GM19372 (cell line): ENCODE measurements around the gene BLACAT1.
"Not testable (repeated sequence)": the region's sequence is repeated elsewhere in the genome, so short reads cannot be mapped to it uniquely, and the experiment has no call there.

Source experiments
- ATAC-seq: cut with Tn5 transposase; IDR thresholded peaks from one replicate; pipeline ENCODE4 v1.9.1; 2021; ENCODE audit warnings: mild to moderate bottlenecking, low read depth, moderate library complexity; ENCODE audit not compliant: unreplicated experiment

BLACAT1 gene

DNA sequence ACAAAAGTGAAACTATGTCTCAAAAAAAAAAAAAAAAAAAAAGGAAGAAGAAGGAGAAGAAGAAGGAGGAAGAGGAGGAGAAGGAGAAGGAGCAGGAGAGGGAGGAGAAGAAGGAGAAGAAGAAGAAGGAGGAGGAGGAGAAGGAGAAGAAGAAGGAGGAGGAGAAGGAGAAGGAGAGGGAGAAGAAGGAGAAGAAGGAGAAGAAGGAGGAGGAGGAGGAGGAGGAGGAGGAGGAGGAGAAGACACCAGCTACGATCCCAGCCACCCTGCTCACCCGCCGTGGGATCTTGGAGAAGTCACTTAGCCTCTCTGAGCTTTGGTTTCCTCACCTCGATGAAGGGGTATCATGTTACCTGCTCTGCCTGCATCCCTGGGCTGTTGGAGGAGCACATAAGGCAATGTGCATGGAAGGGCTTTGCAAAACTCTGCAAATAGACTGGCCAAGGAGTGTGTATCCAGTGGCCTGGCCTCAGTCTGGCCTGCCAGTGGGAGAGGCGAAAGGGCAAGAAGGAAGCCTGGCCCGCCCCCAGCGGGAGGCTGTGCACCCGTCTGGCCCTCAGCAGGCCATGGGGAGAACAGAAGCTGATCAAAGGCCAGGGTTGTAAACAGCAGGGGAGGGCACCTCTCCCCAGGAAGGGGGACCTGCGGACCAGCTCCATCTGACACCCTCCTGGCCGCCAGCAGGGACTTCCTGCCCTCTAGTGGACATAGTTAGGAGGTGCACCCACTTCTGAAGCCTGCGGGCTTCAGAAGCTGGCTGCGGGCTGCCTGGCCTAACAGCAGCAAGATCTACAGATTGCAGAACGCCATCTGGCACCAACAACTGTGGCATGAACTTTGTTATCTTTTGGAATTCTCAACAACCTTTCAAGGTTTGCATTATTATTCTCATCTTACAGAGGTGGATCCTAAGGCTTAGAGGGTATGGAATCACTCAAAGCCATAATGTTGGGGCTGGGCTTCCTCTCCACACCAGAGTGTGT, 29.4 kb upstream of the BLACAT1 start:
- ATAC-seq = no peak

DNA sequence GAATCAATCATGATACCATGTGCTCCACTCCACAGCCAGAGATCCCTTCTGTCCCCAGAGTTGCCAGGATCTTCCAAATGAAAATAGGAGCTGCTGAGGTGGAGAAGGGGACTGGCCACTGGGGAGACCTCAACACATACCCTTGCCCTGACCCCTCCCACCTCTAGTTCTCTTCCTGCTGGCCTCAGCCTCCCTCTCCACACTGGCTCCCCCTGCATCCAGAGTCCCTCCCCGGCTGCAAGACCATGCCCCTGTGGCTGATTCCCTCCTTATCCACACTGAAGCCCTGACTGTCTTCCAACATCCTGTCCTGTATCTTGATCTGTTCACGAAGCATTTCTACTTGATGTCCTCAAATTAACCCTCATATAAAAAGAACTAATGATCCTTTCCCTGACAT, 27.5 kb upstream of the BLACAT1 start:
- ATAC-seq = no peak

DNA sequence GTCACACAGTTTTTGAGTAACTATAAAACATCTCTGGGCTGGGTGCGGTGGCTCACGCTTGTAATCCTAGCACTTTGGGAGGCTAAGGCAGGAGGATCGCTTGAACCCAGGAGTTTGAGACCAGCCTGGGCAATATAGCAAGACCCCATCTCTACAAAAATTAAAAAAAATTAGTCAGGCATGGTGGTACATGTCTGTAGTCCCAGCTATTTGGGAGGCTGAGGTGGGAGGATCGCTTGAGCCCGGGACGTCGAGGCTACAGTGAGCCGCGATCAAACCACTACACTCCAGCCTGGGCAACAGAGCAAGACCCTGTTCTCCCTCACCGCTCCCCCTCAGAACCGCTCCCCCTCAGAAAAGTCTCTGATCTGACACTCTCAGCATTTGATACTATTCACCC, 26.7 kb upstream of the BLACAT1 start:
- not testable (repeated sequence) for ATAC-seq

DNA sequence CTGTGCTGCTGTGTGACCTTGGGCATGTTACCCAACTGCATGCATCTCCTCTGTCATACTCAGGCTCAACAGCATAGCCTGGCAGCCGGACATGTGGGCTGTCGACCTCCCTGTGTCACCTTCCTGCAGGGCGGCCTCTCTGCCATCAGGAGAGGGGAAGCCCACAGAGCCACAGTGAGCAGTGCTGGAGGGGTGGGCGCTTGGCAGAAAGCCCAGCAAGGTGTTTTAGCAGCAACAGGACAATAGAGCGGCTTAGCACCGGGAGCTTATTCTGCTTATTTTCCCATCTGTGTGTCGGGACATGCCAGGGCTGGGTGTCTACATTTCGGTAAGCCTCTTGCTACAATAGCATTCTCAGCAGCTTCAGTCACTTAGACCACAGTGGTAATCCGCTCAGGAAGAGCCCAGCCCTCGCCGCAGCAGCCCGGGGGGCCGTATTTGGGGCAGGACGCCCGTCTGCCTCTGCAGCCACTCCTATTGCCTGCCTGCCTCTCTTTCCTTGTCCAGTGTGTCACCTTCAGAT, 25.8 kb upstream of the BLACAT1 start:
- ATAC-seq = no peak

DNA sequence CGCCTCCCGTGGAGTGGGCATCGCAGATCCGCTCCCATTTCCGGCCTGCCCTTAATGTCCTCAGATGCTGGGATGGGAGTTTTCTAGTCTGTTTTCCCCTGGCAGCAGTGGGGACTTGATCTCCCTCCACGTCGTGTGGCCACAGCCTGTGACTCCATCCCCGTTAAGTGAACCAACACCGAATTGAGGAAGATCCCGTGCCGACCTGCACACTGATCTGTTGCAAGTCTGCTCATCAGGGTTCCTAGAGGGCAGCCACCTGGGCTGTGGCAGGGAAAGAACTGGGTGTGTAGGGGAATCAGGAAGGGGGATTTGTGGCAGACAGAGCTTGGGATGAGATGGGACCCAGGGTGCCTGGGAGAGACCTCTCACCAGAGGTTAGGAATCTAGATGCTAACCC, 25.4 kb upstream of the BLACAT1 start:
- no peak for ATAC-seq

DNA sequence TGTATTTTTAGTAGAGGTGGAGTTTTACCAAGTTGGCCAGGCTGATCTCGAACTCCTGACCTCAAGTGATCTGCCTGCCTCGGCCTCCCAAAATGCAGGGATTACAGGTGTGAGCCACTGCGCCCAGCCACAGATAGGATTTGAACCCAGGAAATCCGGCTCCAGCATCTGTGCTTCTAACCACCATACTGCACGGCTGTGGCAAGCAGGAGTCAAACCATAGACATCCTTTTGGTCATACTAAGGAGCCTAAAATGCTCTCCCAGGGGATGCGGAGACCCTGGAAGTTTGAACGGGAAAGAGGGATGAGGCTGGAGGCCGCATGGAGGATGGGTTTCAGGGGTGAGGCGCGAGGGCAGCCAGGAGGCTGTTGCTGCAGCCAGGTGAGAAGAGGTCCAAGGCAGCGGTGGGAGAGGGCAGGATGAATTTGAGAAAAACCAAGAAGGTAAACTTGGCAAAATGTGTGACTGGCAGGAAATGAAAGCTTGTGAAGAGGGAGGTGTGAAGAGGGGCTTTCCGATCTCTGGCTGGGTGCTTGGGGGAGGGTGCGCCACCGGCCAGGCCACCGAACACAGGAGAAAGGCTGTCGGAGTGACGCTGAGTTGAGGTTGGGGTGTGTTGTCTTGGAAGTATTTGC, 24.6 kb upstream of the BLACAT1 start:
- peak; percentile 58 for ATAC-seq

DNA sequence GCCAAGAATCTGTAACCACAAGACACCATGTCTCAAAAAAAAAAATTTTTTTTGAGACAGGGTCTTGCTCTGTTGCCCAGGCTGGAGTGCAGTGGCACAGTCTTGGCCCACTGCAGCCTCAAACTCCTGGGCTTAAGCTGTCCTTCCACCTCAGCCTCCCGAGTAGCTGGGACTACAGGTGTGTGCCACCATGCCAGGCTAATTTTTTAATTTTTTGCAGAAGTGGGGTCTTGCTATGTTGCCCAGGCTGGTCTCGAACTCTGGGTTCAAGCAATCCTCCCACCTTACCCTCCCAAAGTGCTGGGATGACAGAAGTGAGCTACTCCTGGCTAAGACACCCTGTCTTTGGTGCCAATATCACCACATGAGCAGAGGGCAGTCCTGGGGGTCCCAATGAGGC, 23.1 kb upstream of the BLACAT1 start:
- not testable (repeated sequence) for ATAC-seq

DNA sequence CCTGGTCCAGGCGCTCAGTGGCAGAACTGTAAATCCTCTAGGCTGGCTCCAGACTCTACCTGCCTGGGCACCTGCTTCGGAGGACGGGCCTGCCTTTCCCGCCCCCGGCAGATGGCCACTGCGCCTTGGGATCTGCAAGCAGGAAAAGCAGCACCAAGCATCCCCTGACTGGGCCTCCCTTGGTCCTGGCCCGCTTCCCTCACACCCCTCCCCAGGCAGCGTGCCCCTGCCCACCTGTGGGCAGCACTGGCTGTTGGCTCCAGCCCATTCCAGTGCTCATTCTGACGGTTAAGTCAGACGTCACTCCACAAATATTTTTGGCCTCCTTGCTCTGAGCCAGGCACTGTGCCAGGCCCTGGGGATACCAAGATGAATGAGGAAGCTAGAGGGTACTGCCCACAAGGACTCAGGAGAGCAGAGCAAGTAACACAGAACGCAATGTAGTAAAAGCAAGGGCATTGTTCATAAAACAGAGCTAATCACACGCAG, 22.0 kb upstream of the BLACAT1 start:
- no peak for ATAC-seq

DNA sequence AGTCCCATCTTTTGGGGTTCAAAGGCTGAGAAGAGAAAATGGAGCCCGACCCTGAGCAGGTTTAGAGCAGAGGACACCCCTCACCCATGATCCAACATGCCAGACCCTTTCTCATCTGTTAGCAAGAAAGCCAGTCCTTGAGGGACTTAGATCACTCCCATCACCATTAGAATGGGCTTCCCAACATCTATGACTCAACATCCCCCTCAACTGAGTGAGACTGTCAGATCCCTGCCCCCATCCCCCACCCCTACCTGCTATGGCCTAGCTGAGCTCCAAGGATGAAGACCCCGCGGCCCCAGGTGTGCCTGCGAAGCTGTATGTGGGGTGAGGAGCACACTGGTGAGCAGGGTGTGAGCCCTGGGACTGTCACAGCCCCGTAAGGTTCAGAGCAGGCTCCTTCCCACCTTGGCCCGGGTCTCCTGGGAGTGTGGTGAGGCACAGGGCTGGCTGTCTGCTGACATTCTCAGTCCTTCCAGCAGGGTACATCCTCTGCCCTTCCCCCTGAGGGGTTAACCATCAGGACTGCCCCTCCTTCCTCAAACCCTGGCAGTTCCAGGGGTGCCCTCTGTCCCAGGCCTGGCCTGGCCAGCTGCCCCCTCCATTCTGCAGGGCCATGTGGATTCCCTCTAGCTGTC, 21.4 kb upstream of the BLACAT1 start:
- no peak for ATAC-seq

DNA sequence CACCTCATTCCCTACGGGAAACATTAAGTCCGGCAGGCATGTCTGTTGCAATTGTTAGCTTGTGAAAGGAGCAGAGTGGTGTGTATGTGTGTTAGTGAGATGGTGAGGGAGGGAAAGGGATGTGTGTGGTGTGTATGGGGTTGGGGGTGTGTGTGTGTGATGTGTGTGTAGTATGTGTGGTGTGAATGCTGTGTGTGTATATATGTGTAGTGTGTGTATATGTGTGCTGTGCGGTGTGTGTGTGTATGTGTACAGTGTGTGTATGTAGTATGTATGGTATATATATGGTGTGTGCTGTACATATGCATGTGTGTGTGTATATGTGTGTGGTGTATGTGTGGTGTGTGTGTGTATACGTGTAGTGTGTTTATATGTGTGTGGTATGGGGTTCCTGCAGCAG, 20.8 kb upstream of the BLACAT1 start:
- no peak for ATAC-seq

DNA sequence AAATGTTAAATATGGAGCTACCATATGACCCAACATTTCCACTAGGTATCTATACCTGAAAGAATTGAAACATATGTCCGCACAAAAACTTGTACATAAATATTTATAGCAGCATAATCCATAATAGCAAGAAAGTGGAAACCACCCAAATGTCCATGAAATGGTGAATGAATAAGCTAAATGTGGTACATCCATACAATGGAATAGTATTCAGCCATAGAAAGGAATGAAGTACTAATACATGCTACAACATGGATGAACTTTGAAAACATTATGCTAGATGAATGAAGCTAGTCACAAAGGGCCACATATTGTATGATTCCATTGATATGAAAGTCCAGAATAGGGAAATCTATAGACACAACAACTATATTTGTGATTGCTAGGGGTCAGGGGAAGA, 20.0 kb upstream of the BLACAT1 start:
- ATAC-seq = no peak

DNA sequence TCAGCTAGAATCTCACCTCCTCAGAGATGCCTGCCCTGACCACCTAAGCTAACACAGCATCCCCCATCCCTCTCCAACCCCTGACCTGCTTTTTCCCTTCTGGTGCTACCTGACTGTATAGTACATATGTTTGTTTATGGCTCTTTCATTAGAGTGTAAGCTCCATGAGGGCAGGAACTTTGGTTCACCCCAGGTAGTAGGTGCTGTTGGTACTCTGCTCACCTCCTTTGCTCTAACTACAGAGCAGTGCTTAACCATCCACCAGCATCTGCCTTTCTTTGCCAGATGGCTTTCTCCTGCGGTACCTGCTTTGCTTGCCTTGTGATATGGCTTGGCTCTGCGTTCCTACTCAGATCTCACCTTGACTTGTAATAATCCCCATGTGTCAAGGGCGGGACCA, 18.7 kb upstream of the BLACAT1 start:
- no peak for ATAC-seq

DNA sequence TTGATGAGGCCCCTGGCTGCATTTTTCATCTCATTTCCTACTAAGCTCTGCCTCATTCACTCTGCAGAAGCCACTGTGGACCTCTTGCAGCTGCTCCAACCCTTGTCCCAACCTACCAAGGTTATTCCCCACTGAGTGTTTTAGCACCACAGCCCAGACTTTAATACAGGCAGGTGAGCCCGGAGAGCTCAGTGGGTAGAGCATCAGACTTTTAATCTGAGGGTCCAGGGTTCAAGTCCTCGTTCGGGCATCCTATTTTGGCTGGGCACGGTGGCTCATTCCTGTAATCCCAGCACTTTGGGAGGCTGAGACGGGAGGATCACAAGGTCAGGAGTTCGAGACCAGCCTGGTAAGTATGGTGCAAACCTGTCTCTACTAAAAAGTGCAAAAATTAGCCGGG, 18.1 kb upstream of the BLACAT1 start:
- ATAC-seq = no peak

DNA sequence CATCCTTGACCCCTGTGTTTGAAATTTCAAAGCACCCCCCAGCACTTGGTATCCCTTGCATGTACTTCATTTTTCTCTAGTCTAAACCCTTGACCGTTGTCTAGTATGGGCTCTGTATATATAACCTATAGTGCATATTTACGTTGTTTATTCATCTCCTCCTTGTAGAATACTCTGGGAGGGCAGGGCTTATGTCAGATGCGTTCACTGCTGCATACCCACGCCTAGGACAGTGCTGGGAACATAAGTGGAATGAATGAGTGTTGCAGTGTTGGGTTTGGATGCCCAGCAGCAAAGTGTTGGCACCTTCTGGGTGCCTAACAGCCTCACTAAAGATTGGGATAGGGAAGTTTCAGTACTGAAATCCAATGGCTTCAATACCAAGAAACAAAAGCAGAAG, 17.6 kb upstream of the BLACAT1 start:
- no peak for ATAC-seq

DNA sequence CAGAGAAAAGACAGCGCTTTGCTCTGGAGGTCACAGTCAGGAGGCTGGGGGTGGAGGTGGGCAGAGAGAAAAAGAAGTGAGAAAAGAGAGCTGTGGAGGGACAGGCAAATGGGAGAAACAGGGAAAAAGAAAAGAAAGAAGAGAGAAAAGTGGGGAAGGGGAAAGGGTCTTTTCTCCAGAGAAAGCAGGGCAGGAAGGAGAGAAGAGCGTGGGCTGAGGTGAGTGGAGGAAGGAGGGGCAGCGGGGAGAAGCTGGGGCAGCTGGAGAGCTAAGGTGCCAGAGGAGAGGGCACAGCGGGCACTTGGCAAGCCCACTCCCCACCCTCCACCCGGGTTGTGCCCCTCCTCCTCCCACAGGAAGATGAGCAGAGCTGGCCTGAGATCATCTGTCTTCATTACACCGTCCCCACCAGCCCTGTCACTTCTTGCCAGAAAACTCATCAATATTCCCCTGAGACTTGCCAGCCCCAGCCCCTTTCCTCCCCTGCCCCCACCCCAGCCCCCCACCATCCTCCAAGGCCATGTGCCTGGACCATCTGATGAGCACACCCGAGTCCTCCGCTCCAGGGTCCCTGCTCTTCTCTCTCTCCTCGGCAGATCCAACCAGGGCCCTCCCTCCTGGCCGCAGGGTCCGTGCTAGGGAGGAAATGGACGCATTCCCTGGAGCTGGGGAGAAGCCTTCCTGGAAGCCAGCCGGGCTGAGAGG, 17.0 kb upstream of the BLACAT1 start:
- ATAC-seq = no peak

DNA sequence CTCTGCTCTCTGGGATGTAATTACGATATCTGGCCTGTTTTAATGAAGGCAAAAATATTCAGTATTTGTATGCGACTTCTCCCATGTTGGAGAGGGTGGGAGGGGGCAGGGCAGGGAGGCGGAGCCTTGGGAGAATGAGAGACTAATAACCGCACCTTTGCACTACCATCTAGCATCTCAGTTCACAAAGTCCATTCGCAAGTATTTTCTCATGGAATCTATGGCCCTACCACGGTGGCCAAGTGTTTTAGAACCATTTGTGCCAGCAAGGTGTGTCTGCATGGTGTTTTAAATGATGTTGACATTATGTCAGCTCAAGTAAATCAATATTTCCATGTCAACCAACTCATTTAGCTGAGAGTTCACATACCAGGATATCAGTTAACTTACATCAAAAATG, 14.3 kb upstream of the BLACAT1 start:
- no peak for ATAC-seq

DNA sequence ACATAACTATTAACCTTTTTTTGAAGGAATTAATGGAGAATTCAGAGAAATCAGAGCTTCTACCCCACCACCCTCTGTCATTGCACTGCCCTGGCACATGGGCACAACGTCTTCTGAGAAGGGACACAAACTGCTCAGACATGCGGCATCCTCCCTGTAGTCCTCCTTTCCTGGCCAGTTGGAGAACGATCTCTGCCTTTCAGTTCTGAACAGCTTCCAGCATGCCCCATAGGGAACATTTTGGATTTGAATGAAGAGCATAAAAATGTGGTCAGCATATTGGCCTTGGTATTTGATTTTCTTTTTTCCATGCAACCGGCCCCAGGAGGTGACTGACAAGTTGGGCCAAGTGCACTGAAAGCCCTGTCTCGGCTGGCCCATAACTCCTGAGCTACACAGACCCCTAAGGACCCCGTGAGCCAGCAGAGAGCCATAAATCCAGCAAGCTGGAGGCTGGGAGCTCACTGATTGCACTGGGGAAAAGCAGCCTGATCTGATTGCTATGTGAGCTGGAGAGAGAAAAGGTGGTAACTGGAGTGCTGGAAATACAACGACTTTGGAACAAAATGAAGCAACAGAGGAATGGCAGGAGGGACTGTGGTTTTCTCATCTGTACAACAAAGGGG, 10.9 kb upstream of the BLACAT1 start:
- no peak for ATAC-seq

DNA sequence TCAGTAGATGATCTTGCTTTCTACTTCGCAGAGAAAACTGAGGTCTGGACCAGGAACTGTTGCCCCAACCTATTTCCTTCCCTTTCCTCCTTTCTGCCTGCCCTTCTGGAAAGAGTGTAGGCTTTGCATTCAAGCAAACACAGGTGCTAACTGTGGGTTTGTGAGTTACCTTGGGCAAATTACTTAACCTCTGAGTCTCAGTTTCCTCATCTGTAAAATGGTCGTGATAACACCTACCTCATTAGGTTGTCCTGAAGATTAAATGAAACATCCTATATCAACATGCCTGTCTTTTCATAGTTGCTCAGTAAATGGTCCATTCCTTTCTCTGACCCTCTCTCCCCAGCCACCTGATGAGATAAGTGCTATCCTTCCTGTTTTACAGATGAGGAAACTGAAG, 9.5 kb upstream of the BLACAT1 start:
- no peak for ATAC-seq

DNA sequence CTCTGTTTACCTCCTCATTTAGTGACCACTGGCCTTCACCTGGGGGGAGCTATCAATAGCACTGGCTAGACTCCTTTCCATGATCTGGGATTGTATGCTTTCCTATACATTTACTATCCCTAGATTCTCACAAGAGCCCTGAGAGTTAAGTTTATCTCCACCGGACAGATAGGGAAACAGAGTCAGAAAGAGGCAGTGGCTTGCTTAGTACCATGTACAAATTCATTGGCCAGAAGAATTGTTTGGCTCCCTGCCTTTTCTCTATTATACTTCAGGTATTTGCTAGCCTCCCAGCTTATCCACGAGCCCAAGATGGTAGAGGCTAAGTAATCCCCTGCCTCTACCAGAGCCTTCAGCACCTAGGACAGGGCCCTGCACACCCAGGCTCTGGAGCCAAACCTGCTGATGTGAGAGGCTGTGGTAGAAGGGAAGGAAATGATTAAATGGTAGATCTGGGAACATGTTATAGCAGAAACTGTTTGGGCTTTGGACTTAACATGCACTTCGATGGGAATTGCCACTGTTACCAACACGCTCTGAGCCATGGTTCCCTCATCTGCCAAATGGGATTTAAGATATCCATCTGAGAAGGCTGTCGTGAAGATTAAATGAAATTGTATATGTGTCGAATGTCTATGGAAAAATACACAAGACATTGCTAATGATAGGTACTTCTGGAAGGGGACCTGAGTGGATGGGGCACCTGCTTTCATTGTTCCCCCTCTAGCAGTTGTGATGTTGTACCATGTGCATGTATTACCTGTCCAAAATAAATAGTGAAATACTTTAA, 3.1 kb upstream of the BLACAT1 start:
- ATAC-seq = no peak
